ENCODE measurements around the gene PUS3.

DNA sequence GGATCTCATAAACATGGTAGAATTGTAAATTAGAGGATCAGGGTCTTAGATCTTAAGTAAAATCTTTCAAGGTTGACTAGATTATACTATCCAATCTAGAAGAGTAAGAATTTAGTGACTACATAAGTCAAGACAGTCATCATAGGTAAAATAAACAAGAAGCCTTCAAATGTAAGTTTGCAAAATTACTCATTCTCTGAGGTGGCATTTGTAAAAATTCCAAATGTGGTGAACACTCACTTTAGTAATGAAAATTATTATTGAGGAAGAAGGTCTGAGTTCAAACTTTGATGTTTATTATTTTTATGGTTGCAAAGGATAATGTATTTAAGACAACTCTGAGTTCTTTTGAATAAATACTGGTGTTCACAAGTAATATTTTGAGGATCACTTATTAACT, 10.9 kb downstream of the PUS3 start:
- TF ChIP-seq CTCF (IDR thresholded peaks at IDR 0.05; ENCODE audit: low read depth, low read length, poor library complexity, severe bottlenecking) (no peak), EZH2phosphoT487 (IDR thresholded peaks at IDR 0.05; ENCODE audit: borderline replicate concordance, low read length) (no peak)
